Choroid plexus epithelial cell (primary cell): ENCODE results near the gene IQCK.

ENCODE experiments used
- DNase-seq: peaks from one replicate; pipeline ENCODE4 v3.0.0-alpha.2; 2010; ENCODE audit warnings: low read depth
- H3K4me3 ChIP-seq: 2 replicates; pipeline ENCODE4 v1.5.1; 2011; ENCODE audit warnings: low read depth, mild to moderate bottlenecking, control low read depth, low read length, moderate library complexity
- CTCF ChIP-seq: conservative IDR thresholded peaks from 2 replicates; pipeline ENCODE4 v1.5.1; 2011; ENCODE audit warnings: low read depth, mild to moderate bottlenecking, control low read depth, inconsistent platforms, low read length, moderate library complexity

The IQCK gene

GRCh38 chr16:19733551-19733950, 15.5 kb downstream of the IQCK start:
- no peak for DNase-seq
- no peak overlapping the region for H3K4me3 ChIP-seq
- TF ChIP-seq CTCF = no peak

- no peak for DNase-seq
- no peak for TF ChIP-seq CTCF
- H3K4me3 ChIP-seq = no peak overlapping the region
Observed at GRCh38 chr16:19735074-19735867, 17.2 kb downstream of the IQCK start.

- no peak for TF ChIP-seq CTCF
- DNase-seq = no peak
- no peak overlapping the region for H3K4me3 ChIP-seq
Observed at GRCh38 chr16:19737306-19738038, 19.4 kb downstream of the IQCK start.

- no peak for DNase-seq
- no peak overlapping the region for H3K4me3 ChIP-seq
Observed at GRCh38 chr16:19741354-19741753, 23.3 kb downstream of the IQCK start.

GRCh38 chr16:19743816-19744159, 25.7 kb downstream of the IQCK start:
- no peak for TF ChIP-seq CTCF
- H3K4me3 ChIP-seq = no peak overlapping the region

More at GRCh38 chr16:19741354-19741753, 23.3 kb downstream of the IQCK start:
- TF ChIP-seq CTCF = no peak

GRCh38 chr16:19744670-19745069, 26.6 kb downstream of the IQCK start:
- TF ChIP-seq CTCF = no peak

More at GRCh38 chr16:19743816-19744159, 25.7 kb downstream of the IQCK start:
- no peak for DNase-seq

More at GRCh38 chr16:19744670-19745069, 26.6 kb downstream of the IQCK start:
- no peak for DNase-seq
- H3K4me3 ChIP-seq = no peak overlapping the region
